Thoracic aorta (tissue), 2 donors: ENCODE data around the gene OSBPL2. TPM values are rescaled to one million over a fixed set of nuclear protein-coding genes. Genes with fewer than 3 reads are reported as not detected.

Source experiments
- ATAC-seq: fragments of 150-250 bp; one replicate; pipeline ENCODE4 v1.8.0; 2017; ENCODE audit warnings: low read depth; ENCODE audit not compliant: insufficient number of reproducible peaks, low FRiP score
- DNase-seq: peaks from one replicate; pipeline ENCODE4 v3.0.0-alpha.2; 2020; ENCODE audit warnings: low spot score
- H3K27ac ChIP-seq, 2 donors: fragments of 200-600 bp; sonication (generic); 1 replicate in 1 of 2; 2 replicates in 1 of 2; pipeline ENCODE4 v1.5.1; 2016; ENCODE audit warnings: mild to moderate bottlenecking in 2 of 2, moderate library complexity in 2 of 2
- H3K27me3 ChIP-seq: fragments of 200-600 bp; sonication (generic); replicated peaks from 2 replicates; pipeline ENCODE4 v1.6.0; 2016; ENCODE audit warnings: mild to moderate bottlenecking; ENCODE audit not compliant: insufficient read depth
- H3K36me3 ChIP-seq: fragments of 200-600 bp; sonication (generic); one replicate; pipeline ENCODE4 v1.5.1; 2016
- H3K4me1 ChIP-seq, 2 donors: fragments of 200-600 bp; sonication (generic); 1 replicate in 1 of 2; 2 replicates in 1 of 2; pipeline versions ENCODE4 v1.5.1 to v1.6.0; 2016; ENCODE audit warnings: low read depth in 2 of 2, mild to moderate bottlenecking in 1 of 2; ENCODE audit not compliant: control insufficient read depth in 1 of 2
- H3K4me3 ChIP-seq: fragments of 200-600 bp; sonication (generic); 2 replicates; pipeline ENCODE4 v1.5.1; 2016; ENCODE audit warnings: mild to moderate bottlenecking
- H3K9me3 ChIP-seq: fragments of 200-600 bp; sonication (generic); 2 replicates; pipeline ENCODE4 v1.5.1; 2016
- CTCF ChIP-seq: fragments of 200-600 bp; sonication (generic); IDR thresholded peaks from one replicate; pipeline ENCODE4 v1.5.1; 2019; ENCODE audit warnings: antibody characterized with exemption
- total RNA-seq, 2 donors: library from RNA; depleted of rRNA; stranded (reverse); fragments of >200 nt; gene quantifications; one replicate each; pipeline versions ENCODE4 v1.1.0 to v1.2.3, GENCODE V29; 2016

The OSBPL2 gene
- total RNA-seq, 2 donors from 2014 or later: 48.5 to 58.5 TPM

- H3K27ac ChIP-seq: no peak overlapping the region
- no peak for ATAC-seq
- H3K36me3 ChIP-seq: peaks cover 73% of the 10 kb centered on the region
- TF ChIP-seq CTCF: no peak
- peaks cover 5 to 20% of the 10 kb centered on the region in 2 donors for H3K4me1 ChIP-seq
- no peaks in the 10 kb centered on the region for H3K9me3 ChIP-seq
- DNase-seq: no peak
- no peaks in the 10 kb centered on the region for H3K27me3 ChIP-seq
- no peak overlapping the region for H3K4me3 ChIP-seq
Observed at GRCh38 chr20:62309198-62309944, 71.0 kb downstream of the OSBPL2 start.

GRCh38 chr20:62309947-62310756 lies 71.8 kb downstream of the OSBPL2 start:
- Histone ChIP-seq H3K27me3 (no peaks in the 10 kb centered on the region), H3K4me1 (peaks cover 0 to 12% of the 10 kb centered on the region in 2 donors), H3K36me3 (peaks cover 74% of the 10 kb centered on the region), H3K27ac (no peak overlapping the region), H3K9me3 (no peaks in the 10 kb centered on the region), H3K4me3 (no peak overlapping the region)
- ATAC-seq: no peak
- no peak for DNase-seq
- no peak for TF ChIP-seq CTCF

GRCh38 chr20:62310757-62311121 lies 72.4 kb downstream of the OSBPL2 start:
- ATAC-seq (no peak), DNase-seq (no peak)
- peaks cover 0 to 6% of the 10 kb centered on the region in 2 donors for H3K4me1 ChIP-seq
- peaks cover 76% of the 10 kb centered on the region for H3K36me3 ChIP-seq
- H3K27me3 ChIP-seq: no peaks in the 10 kb centered on the region
- no peak overlapping the region for H3K4me3 ChIP-seq
- no peak overlapping the region for H3K27ac ChIP-seq
- H3K9me3 ChIP-seq: no peaks in the 10 kb centered on the region
- no peak for TF ChIP-seq CTCF

GRCh38 chr20:62311150-62311549 lies 72.8 kb downstream of the OSBPL2 start:
- Histone ChIP-seq H3K9me3 (no peaks in the 10 kb centered on the region), H3K27me3 (no peaks in the 10 kb centered on the region), H3K36me3 (peaks cover 76% of the 10 kb centered on the region), H3K4me3 (no peak overlapping the region), H3K27ac (no peak overlapping the region), H3K4me1 (peaks cover 0 to 2% of the 10 kb centered on the region in 2 donors)
- ATAC-seq (no peak), DNase-seq (no peak)
- no peak for TF ChIP-seq CTCF
